Panc1 (cell line): Measurements from ENCODE around the gene EMC8.

ENCODE experiments used
- POLR2AphosphoS5 ChIP-seq: IDR thresholded peaks from 2 replicates; pipeline ENCODE4 v1.6.1; 2012; ENCODE audit warnings: mild to moderate bottlenecking, low read depth, low read length, moderate library complexity
- TF ChIP-seq, protein P1 (sequence below): fragments of 450-650 bp; IDR thresholded peaks from 2 replicates; pipeline ENCODE4 v1.5.1; 2017; ENCODE audit warnings: mild to moderate bottlenecking

GRCh38 chr16:85777583-85778310, 21.6 kb downstream of the EMC8 start:
- TF ChIP-seq, protein P1, sequence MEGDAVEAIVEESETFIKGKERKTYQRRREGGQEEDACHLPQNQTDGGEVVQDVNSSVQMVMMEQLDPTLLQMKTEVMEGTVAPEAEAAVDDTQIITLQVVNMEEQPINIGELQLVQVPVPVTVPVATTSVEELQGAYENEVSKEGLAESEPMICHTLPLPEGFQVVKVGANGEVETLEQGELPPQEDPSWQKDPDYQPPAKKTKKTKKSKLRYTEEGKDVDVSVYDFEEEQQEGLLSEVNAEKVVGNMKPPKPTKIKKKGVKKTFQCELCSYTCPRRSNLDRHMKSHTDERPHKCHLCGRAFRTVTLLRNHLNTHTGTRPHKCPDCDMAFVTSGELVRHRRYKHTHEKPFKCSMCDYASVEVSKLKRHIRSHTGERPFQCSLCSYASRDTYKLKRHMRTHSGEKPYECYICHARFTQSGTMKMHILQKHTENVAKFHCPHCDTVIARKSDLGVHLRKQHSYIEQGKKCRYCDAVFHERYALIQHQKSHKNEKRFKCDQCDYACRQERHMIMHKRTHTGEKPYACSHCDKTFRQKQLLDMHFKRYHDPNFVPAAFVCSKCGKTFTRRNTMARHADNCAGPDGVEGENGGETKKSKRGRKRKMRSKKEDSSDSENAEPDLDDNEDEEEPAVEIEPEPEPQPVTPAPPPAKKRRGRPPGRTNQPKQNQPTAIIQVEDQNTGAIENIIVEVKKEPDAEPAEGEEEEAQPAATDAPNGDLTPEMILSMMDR = no peak
- no peak for TF ChIP-seq POLR2AphosphoS5
